ENCODE results near the gene AJAP1.

Gene AJAP1

GRCh38 chr1:4636644-4637380 lies 17.6 kb upstream of the AJAP1 start:
- TF ChIP-seq CTCF (IDR thresholded peaks at IDR 0.05; ENCODE audit: insufficient read depth, missing control alignments) = no peak
- FAIRE-seq = no peak
- DNase-seq (ENCODE audit: insufficient read length, low spot score) = no peak

- FAIRE-seq (no peak), DNase-seq (ENCODE audit: insufficient read length, low spot score) (no peak)
- no peak for TF ChIP-seq CTCF (IDR thresholded peaks at IDR 0.05; ENCODE audit: insufficient read depth, missing control alignments)
These were observed 16.6 kb upstream of the AJAP1 start for GRCh38 chr1:4637616-4638344.

- FAIRE-seq (no peak), DNase-seq (ENCODE audit: insufficient read length, low spot score) (no peak)
- no peak for TF ChIP-seq CTCF (IDR thresholded peaks at IDR 0.05; ENCODE audit: insufficient read depth, missing control alignments)
These were observed 16.1 kb upstream of the AJAP1 start for GRCh38 chr1:4638345-4638729.

GRCh38 chr1:4640931-4641330 lies 13.5 kb upstream of the AJAP1 start:
- no peak for FAIRE-seq
- no peak for TF ChIP-seq CTCF (IDR thresholded peaks at IDR 0.05; ENCODE audit: insufficient read depth, missing control alignments)
- no peak for DNase-seq (ENCODE audit: insufficient read length, low spot score)

GRCh38 chr1:4647391-4647790 lies 7.0 kb upstream of the AJAP1 start:
- no peak for DNase-seq (ENCODE audit: insufficient read length, low spot score)
- FAIRE-seq = no peak
- no peak for TF ChIP-seq CTCF (IDR thresholded peaks at IDR 0.05; ENCODE audit: insufficient read depth, missing control alignments)

- TF ChIP-seq CTCF (IDR thresholded peaks at IDR 0.05; ENCODE audit: insufficient read depth, missing control alignments) = no peak
- FAIRE-seq = no peak
- no peak for DNase-seq (ENCODE audit: insufficient read length, low spot score)
These were observed 5.8 kb upstream of the AJAP1 start for GRCh38 chr1:4648657-4649056.

GRCh38 chr1:4650481-4650880 lies 3.9 kb upstream of the AJAP1 start:
- no peak for TF ChIP-seq CTCF (IDR thresholded peaks at IDR 0.05; ENCODE audit: insufficient read depth, missing control alignments)
- DNase-seq (ENCODE audit: insufficient read length, low spot score) = no peak
- no peak for FAIRE-seq
